ENCODE data around the gene STIP1. TPM values are rescaled to one million over a fixed set of nuclear protein-coding genes. Genes with fewer than 3 reads are reported as not detected.

The STIP1 gene
- total RNA-seq, 4 donors from 2014 or later = 53.5 to 100 (median 72.6) TPM

GRCh38 chr11:64246871-64247728, 61.1 kb downstream of the STIP1 start, which contains the start of gene PPP1R14B:
Gene PPP1R14B, minus strand, starts transcription at chr11:64246943. Its CDS starts 270 bp downstream, at chr11:64246673.
- TF ChIP-seq CTCF (IDR thresholded peaks at IDR 0.05; ENCODE audit: low read depth) = no peak

DNA sequence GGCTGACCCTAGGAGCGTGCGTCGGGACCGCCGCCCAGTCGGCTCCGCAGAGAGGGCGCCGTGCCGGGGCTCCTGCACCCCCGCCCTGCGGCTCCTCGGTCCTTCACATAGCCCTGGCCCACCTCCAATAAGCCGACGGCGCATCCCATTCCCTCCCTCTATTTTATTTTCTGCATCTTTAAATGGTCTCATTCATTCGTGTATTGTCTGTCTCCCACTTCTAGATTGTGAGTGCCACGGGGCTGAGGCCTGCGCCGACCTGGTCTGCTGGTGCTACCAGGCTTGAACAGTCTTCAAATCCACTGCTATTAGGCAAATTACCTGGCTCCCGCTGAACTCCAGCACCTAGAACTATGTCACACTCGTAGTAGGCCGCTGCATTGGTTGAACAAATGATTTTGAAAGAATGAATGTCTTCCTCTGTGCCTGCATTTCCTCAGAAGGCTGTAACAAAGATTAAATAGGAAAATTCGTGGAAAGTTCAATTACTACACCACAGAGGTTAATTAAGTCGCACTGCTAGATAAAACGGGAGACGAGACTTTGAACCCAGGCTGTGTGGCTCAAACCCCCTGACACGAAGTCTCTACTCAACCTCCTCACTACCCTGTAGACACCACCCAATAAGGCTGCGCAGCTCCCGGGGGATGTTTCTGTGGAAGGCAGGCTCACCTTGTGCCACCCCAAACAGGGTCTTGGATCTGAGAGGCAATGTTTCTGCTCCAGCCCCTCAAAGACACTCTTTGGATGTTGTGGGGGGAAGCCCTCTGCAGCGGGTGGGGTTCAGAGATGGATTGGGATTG, 62.0 kb downstream of the STIP1 start:
- TF ChIP-seq CTCF (IDR thresholded peaks at IDR 0.05; ENCODE audit: low read depth) = no peak

GRCh38 chr11:64248578-64248977, 62.6 kb downstream of the STIP1 start:
- no peak for TF ChIP-seq CTCF (IDR thresholded peaks at IDR 0.05; ENCODE audit: low read depth)

- TF ChIP-seq CTCF (IDR thresholded peaks at IDR 0.05; ENCODE audit: low read depth) = no peak
These were observed 63.1 kb downstream of the STIP1 start for GRCh38 chr11:64249038-64249437.

DNA sequence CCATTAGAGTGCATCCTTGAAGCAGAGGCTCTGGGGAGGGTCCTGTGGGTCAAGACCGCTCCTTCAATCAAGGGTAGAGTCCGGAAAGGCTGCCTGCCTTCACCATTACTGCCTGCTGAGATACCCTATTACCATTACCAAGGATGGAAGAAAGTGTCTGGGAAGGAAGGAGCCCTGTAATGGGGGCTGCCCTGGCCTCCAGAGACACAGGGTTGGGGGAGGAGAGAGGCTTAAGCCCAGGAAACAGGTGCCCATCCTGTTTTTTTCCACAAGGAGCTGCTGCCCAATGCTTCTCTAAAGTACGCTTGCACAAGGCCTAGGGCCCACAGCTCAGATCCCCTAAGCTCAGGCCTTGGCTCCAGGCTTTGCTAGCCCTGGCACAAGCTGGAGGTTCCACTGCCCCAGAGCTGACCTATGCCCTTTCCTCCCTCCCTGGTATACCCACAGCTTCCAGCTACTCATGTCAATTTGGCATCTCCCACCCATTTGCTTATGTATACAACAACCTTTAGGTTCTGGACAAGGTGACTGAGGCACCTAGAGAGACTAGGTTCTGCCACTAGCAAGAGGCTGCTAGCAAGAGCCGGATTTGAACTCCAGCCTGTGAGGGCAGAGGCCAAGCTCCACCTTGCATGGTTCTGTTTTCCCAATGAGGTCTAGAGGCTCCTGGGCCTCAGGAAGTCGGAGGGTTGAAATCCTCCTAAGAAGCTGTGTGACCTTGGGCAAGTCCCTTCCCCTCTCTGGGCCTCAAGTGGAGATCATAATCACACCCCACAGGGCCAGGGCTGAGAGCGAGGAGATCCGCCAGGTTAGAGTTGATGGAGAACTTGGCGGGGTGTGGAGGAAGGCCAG, 63.8 kb downstream of the STIP1 start:
- TF ChIP-seq CTCF (IDR thresholded peaks at IDR 0.05; ENCODE audit: low read depth) = no peak

- TF ChIP-seq CTCF (IDR thresholded peaks at IDR 0.05; ENCODE audit: low read depth) = no peak
These were observed 64.5 kb downstream of the STIP1 start for GRCh38 chr11:64250415-64251015.

All from subcutaneous adipose tissue (tissue), 4 donors.